HepG2 (cell line): ENCODE measurements around the gene POU2F2. TPM values are rescaled to one million over a fixed set of nuclear protein-coding genes. Genes with fewer than 3 reads are reported as not detected.

Experiments used
- ATAC-seq: fragments of 200-7000 bp; cut with Tn5 transposase; 3 replicates; pipeline ENCODE4 v1.9.1; 2020; ENCODE audit warnings: mild to moderate bottlenecking, moderate library complexity
- BruUV-seq: library from RNA; stranded (reverse); fragments of 400-500 nt; replicated peaks from 2 replicates; lab custom pipeline; 2021; lab: Mats Ljungman, UMichigan
- CTCF ChIA-PET: fragments of 300-600 bp; formaldehyde crosslinking; extraction: SDS; loops from one replicate; lab custom pipeline; 2021; ENCODE audit warnings: low total read pairs, inconsistent platforms, low intra/inter-chr PET ratio; lab: Yijun Ruan, JAX
- POLR2A ChIA-PET: fragments of 350-600 bp; sonication (Branson Sonifier 250); formaldehyde crosslinking; loops from one replicate; lab custom pipeline; 2020; ENCODE audit warnings: antibody characterized with exemption, inconsistent platforms; lab: Yijun Ruan, JAX
- DNase-seq: peaks from one replicate; pipeline ENCODE4 v3.0.0-alpha.2; 2015; ENCODE audit warnings: low spot score
- FAIRE-seq: peaks from 3 replicates; lab custom pipeline; 2011; peaks lifted over from hg19 to GRCh38; lab: Jason Lieb, UNC
- H2AFZ ChIP-seq: one replicate; pipeline ENCODE4 v1.6.1; 2011; ENCODE audit warnings: low read length, inconsistent platforms
- H3K27ac ChIP-seq: fragments of 300-600 bp; 3 replicates; pipeline ENCODE4 v1.8.0; 2011; ENCODE audit warnings: mixed run types, mild to moderate bottlenecking, mixed read lengths, low read length, inconsistent platforms; ENCODE audit not compliant: insufficient read depth; ENCODE audit errors: extremely low read length
- H3K27me3 ChIP-seq, 2 experiments: fragments of 200-600 bp in 1 of 2; 2 replicates in 1 of 2; 3 replicates in 1 of 2; pipeline versions ENCODE4 v1.6.0 to v1.8.0; 2011; ENCODE audit warnings: low read length in 2 of 2, mild to moderate bottlenecking in 2 of 2, moderate library complexity in 2 of 2, inconsistent platforms in 1 of 2; ENCODE audit not compliant: insufficient read depth in 2 of 2, control insufficient read depth in 1 of 2
- H3K36me3 ChIP-seq, 2 experiments: fragments of 200-600 bp in 1 of 2; replicated peaks in 1 of 2; 2 replicates in 1 of 2; 3 replicates in 1 of 2; pipeline versions ENCODE4 v1.5.1 to v1.8.0; 2011; ENCODE audit warnings: low read length in 2 of 2, inconsistent platforms in 1 of 2; ENCODE audit not compliant: insufficient read depth in 2 of 2, control insufficient read depth in 1 of 2
- H3K4me1 ChIP-seq: 2 replicates; pipeline ENCODE4 v1.5.1; 2012; ENCODE audit warnings: low read length, inconsistent platforms; ENCODE audit not compliant: insufficient read depth
- H3K4me2 ChIP-seq: 2 replicates; pipeline ENCODE4 v1.6.0; 2011; ENCODE audit warnings: low read depth, low read length, inconsistent platforms
- H3K4me3 ChIP-seq, 3 experiments: fragments of 200-600 bp in 1 of 3; sonication (generic), shearing (Covaris generic) in 1 of 3; replicated peaks in 1 of 3; 2 replicates each; pipeline ENCODE4 v1.5.1; 2011 to 2016; ENCODE audit warnings: low read length in 3 of 3, inconsistent platforms in 2 of 3, low read depth in 2 of 3, mild to moderate bottlenecking in 2 of 3, control low read depth in 1 of 3, mixed read lengths in 1 of 3; ENCODE audit not compliant: insufficient read depth in 1 of 3
- H3K79me2 ChIP-seq: one replicate; pipeline ENCODE4 v1.6.1; 2011; ENCODE audit warnings: low read length, inconsistent platforms; ENCODE audit not compliant: insufficient read depth
- H3K9ac ChIP-seq: 2 replicates; pipeline ENCODE4 v1.6.0; 2011; ENCODE audit warnings: mild to moderate bottlenecking, low read depth, low read length, inconsistent platforms; ENCODE audit not compliant: insufficient read depth
- H3K9me3 ChIP-seq: 2 replicates; pipeline ENCODE4 v1.5.1; 2012; ENCODE audit warnings: mild to moderate bottlenecking, low read length
- H4K20me1 ChIP-seq: 2 replicates; pipeline ENCODE4 v1.6.0; 2011; ENCODE audit warnings: inconsistent platforms, mild to moderate bottlenecking, low read length, moderate library complexity; ENCODE audit not compliant: insufficient read depth
- ATRX ChIP-seq: sonication (generic); formaldehyde crosslinking; IDR thresholded peaks from 2 replicates; pipeline ENCODE4 v1.4.0; 2020; ENCODE audit warnings: missing genetic modification reagents, borderline replicate concordance
- MTA1 ChIP-seq: sonication (generic); formaldehyde crosslinking; IDR thresholded peaks from 2 replicates; pipeline ENCODE4 v1.4.0; 2020; ENCODE audit warnings: missing genetic modification reagents, mild to moderate bottlenecking, borderline replicate concordance
- REL ChIP-seq: sonication (generic); formaldehyde crosslinking; conservative IDR thresholded peaks from 2 replicates; pipeline ENCODE4 v1.8.0; 2022; ENCODE audit warnings: mild to moderate bottlenecking, missing genetic modification reagents, moderate library complexity
- RNF2 ChIP-seq: fragments of 450-650 bp; conservative IDR thresholded peaks from 2 replicates; pipeline ENCODE4 v1.6.1; 2016; ENCODE audit warnings: low read depth
- U2AF2 ChIP-seq: fragments of 200-400 bp; formaldehyde crosslinking; IDR thresholded peaks from 2 replicates; pipeline ENCODE4 v1.6.1; 2017; ENCODE audit warnings: low read depth, mild to moderate bottlenecking, low read length
- WGBS: methylation state at CpG from one replicate; pipeline ENCODE4 v1.1.6; 2017; ENCODE audit warnings: low lambda C conversion rate; 5-methylcytosine and 5-hydroxymethylcytosine counted together
- in situ Hi-C: cut with HindIII; loops from 2 replicates; pipeline ENCODE4 v1.10.0; 2017; ENCODE audit warnings: low pct_unique_long_range_greater_than_20kb; ENCODE audit not compliant: extremely low pct_ligation_motif_present
- intact Hi-C: fragments of 100-400 bp; cut with micrococcal nuclease; formaldehyde crosslinking; loops from one replicate; pipeline ENCODE4 v1.10.0; 2022; ENCODE audit not compliant: unreplicated experiment
- polyA plus RNA-seq, 8 experiments: library from polyadenylated mRNA; depleted of rRNA in 3 of 8; stranded (reverse) in 7 of 8; unstranded in 1 of 8; fragments of >200 nt; fragmentation: Illumina TruSeq in 4 of 8; extraction: Trizol in 4 of 8; gene quantifications; 2 replicates each; pipeline versions ENCODE4 v1.2.1 to v1.2.3, GENCODE V29; 2011 to 2016; ENCODE audit warnings: low read depth in 4 of 8, missing spikeins in 1 of 8, mixed read lengths in 1 of 8; ENCODE audit not compliant: insufficient read depth in 1 of 8
- total RNA-seq, 5 experiments: library from RNA; depleted of rRNA; stranded (reverse); fragments of >200 nt; fragmentation: Illumina TruSeq; extraction: Trizol; gene quantifications; 2 replicates each; pipeline ENCODE4 v1.2.3, GENCODE V29; 2016; ENCODE audit warnings: low read depth in 1 of 5

The POU2F2 gene
- total and polyA plus RNA-seq, 2 of the 13 experiments (the other 11 are each of a cell fraction or from before 2014, with no cell fraction given): 0.09 to 0.17 TPM

- CTCF ChIA-PET: no interaction called here
- no peak for FAIRE-seq
- TF ChIP-seq RNF2: no peak
- TF ChIP-seq U2AF2: no peak
- no peak for TF ChIP-seq ATRX (CRISPR knock-in tag)
These were observed 40.0 kb upstream of the POU2F2 start for GRCh38 chr19:42172261-42172660.

GRCh38 chr19:42170715-42171114, 38.5 kb upstream of the POU2F2 start:
- intact Hi-C loops: no loop called here
- peaks cover 3 to 66% of the 10 kb centered on the region in 2 experiments; a peak in 3 of 5 replicates for H3K27me3 ChIP-seq
- no peak for TF ChIP-seq REL (CRISPR knock-in tag)
- no peak for TF ChIP-seq MTA1 (CRISPR knock-in tag)
- TF ChIP-seq, all 625 proteins: peak for 0
- Histone ChIP-seq H3K4me2 (no peak overlapping the region), H3K4me1 (no peaks in the 10 kb centered on the region), H3K27ac (no peak overlapping the region), H3K9ac (no peak overlapping the region), H4K20me1 (no peaks in the 10 kb centered on the region), H3K4me3 (no peak overlapping the region), H2AFZ (no peak overlapping the region), H3K79me2 (no peaks in the 10 kb centered on the region), H3K36me3 (no peaks in the 10 kb centered on the region), H3K9me3 (no peaks in the 10 kb centered on the region)
- in situ Hi-C loops: no loop called here
- 0% methylated on average over 3 of the region's 16 CpGs for WGBS
- ChIA-PET POLR2A (no interaction called here), CTCF (no interaction called here)
- ATAC-seq: no peak
- no peak for DNase-seq
- BruUV-seq: no TSS peak
- FAIRE-seq: no peak

More at GRCh38 chr19:42172261-42172660, 40.0 kb upstream of the POU2F2 start:
- 23% methylated on average over 6 of the region's 7 CpGs for WGBS
- no TSS peak for BruUV-seq
- Histone ChIP-seq H3K79me2 (no peaks in the 10 kb centered on the region), H3K4me3 (no peak overlapping the region), H3K4me1 (no peaks in the 10 kb centered on the region), H3K27me3 (peaks cover 3 to 70% of the 10 kb centered on the region in 2 experiments; a peak in 4 of 5 replicates), H2AFZ (no peak overlapping the region), H3K27ac (no peak overlapping the region), H3K36me3 (no peaks in the 10 kb centered on the region), H3K9ac (no peak overlapping the region), H4K20me1 (no peaks in the 10 kb centered on the region), H3K9me3 (no peaks in the 10 kb centered on the region), H3K4me2 (no peak overlapping the region)
- no peak for ATAC-seq
- intact Hi-C loops: no loop called here
- DNase-seq: no peak
- POLR2A ChIA-PET: no interaction called here
- in situ Hi-C loops: no loop called here
